Measurements from ENCODE around the gene TIMM8B. TPM values are rescaled to one million over a fixed set of nuclear protein-coding genes. Genes with fewer than 3 reads are reported as not detected.

TIMM8B gene
- total and polyA plus RNA-seq, 12 donors = 23.8 to 304 (median 78.3) TPM

- Histone ChIP-seq H3K36me3 (replicated peaks in 1 of 2) (no peaks in the 10 kb centered on the region), H3K27me3 (no peaks in the 10 kb centered on the region), H3K4me1 (replicated peaks in 1 of 2) (peaks cover 8 to 18% of the 10 kb centered on the region in 2 donors), H3K9me3 (replicated peaks in 1 of 3) (no peaks in the 10 kb centered on the region), H3K4me3 (no peak overlapping the region), H3K27ac (no peak overlapping the region)
- DNase-seq = no peak
- 58 to 76% (median 71%) methylated on average over 2 of the region's 2 CpGs for WGBS, 4 donors
- intact Hi-C loops (cut with DNase I) = no loop called here
- no peak for TF ChIP-seq CTCF (IDR thresholded peaks at IDR 0.05)
- no peak for TF ChIP-seq POLR2A (IDR thresholded peaks at IDR 0.05)
Observed at GRCh38 chr11:112132737-112133136, 46.2 kb upstream of the TIMM8B start.

DNA sequence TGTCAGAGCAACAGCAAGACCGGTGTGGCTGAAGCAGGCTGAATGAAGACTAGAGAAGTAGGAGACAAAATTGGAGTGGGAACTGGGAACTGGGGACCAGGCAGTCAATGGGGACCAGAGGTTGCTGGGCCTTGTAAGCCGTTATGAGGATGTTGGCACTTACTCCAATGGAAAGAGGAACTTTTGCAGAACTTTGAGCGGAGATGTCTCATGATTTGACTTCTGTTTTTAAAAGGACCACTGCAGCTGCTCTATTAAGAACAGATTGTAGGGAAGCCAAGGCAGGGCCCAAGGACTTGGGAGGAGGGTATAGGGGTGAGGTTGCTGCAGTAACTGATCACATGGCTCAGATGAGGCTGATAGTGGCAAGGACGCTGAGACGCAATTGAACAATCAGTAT, 43.1 kb upstream of the TIMM8B start:
- no peaks in the 10 kb centered on the region for H3K9me3 ChIP-seq (replicated peaks in 1 of 3)
- H3K27ac ChIP-seq = peak overlapping the region in 1 of 5 donors; percentile 21
- no peaks in the 10 kb centered on the region for H3K36me3 ChIP-seq (replicated peaks in 1 of 2)
- TF ChIP-seq CTCF (IDR thresholded peaks at IDR 0.05) (no peak), POLR2A (IDR thresholded peaks at IDR 0.05) (no peak)
- intact Hi-C loops (cut with DNase I) = no loop called here
- H3K4me1 ChIP-seq (replicated peaks in 1 of 2) = peaks cover 8 to 18% of the 10 kb centered on the region in 2 donors
- H3K4me3 ChIP-seq = no peak overlapping the region
- no peaks in the 10 kb centered on the region for H3K27me3 ChIP-seq
- DNase-seq = peak in 3 of 7 donors; percentile 23 to 42 (median 38)
- WGBS, 4 donors = 64 to 73% (median 70%) methylated on average over 5 of the region's 5 CpGs

GRCh38 chr11:112128483-112129121, 42.0 kb upstream of the TIMM8B start:
- TF ChIP-seq POLR2A (IDR thresholded peaks at IDR 0.05) (no peak), CTCF (IDR thresholded peaks at IDR 0.05) (no peak)
- Histone ChIP-seq H3K27ac (peak overlapping the region in 1 of 5 donors; percentile 17), H3K27me3 (no peaks in the 10 kb centered on the region), H3K4me3 (no peak overlapping the region), H3K36me3 (replicated peaks in 1 of 2) (no peaks in the 10 kb centered on the region), H3K4me1 (replicated peaks in 1 of 2) (peaks cover 8 to 18% of the 10 kb centered on the region in 2 donors), H3K9me3 (replicated peaks in 1 of 3) (no peaks in the 10 kb centered on the region)
- DNase-seq = peak; percentile 86 to 96 (median 95)
- intact Hi-C loops (cut with DNase I) = no loop called here
- WGBS, 4 donors = 40 to 44% (median 42%) methylated on average over 2 to 3 of the region's 3 CpGs

DNA sequence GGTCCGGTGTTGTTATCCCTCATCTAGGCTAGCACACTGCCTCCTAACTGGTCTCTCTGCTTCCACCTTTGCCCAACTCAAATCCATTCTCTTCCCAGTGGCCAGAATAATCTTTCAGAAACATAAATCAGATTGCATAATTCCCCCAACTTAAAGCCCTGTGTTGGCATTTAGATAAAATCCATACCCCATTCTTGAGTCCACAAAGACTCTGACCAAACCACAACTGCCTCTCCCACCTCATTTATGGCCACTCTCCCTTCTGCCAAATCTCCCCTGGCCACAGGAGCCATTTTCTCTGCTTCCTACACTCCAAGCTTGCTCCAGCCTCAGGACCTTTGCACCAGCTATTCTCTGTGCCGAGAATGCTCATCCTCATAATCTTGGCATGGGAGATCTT, 40.5 kb upstream of the TIMM8B start:
- H3K9me3 ChIP-seq (replicated peaks in 1 of 3) = no peaks in the 10 kb centered on the region
- no peaks in the 10 kb centered on the region for H3K27me3 ChIP-seq
- no peaks in the 10 kb centered on the region for H3K36me3 ChIP-seq (replicated peaks in 1 of 2)
- intact Hi-C loops (cut with DNase I) = no loop called here
- peaks cover 8 to 18% of the 10 kb centered on the region in 2 donors for H3K4me1 ChIP-seq (replicated peaks in 1 of 2)
- WGBS, 4 donors = 95 to 100% (median 98%) methylated on average over 2 of the region's 2 CpGs
- H3K4me3 ChIP-seq = no peak overlapping the region
- H3K27ac ChIP-seq = no peak overlapping the region
- TF ChIP-seq POLR2A (IDR thresholded peaks at IDR 0.05) (no peak), CTCF (IDR thresholded peaks at IDR 0.05) (no peak)
- no peak for DNase-seq

All from adrenal gland (tissue), 12 donors.